ENCODE measurements around the gene USP30.

- TF ChIP-seq POLR2A (IDR thresholded peaks at IDR 0.05) (no peak), CTCF (IDR thresholded peaks at IDR 0.05) (no peak), POLR2AphosphoS5 (IDR thresholded peaks at IDR 0.05; ENCODE audit: insufficient read depth in 1 of 2, low read depth in 1 of 2) (no peak)
Measured at GRCh38 chr12:109085590-109085989, 33.2 kb downstream of the USP30 start.

Data from vagina (tissue), 2 donors.